GM12875 (cell line): ENCODE results near the gene MGAT3.

ENCODE experiments used
- H3K4me3 ChIP-seq: one replicate; pipeline ENCODE4 v1.5.1; 2011; ENCODE audit warnings: low read depth, low read length, control low read depth
- CTCF ChIP-seq: IDR thresholded peaks from 2 replicates; pipeline ENCODE4 v1.5.1; 2011; ENCODE audit warnings: low read depth, mild to moderate bottlenecking, control low read depth, inconsistent platforms, low read length, moderate library complexity, borderline replicate concordance; ENCODE audit not compliant: insufficient read depth

The MGAT3 gene

DNA sequence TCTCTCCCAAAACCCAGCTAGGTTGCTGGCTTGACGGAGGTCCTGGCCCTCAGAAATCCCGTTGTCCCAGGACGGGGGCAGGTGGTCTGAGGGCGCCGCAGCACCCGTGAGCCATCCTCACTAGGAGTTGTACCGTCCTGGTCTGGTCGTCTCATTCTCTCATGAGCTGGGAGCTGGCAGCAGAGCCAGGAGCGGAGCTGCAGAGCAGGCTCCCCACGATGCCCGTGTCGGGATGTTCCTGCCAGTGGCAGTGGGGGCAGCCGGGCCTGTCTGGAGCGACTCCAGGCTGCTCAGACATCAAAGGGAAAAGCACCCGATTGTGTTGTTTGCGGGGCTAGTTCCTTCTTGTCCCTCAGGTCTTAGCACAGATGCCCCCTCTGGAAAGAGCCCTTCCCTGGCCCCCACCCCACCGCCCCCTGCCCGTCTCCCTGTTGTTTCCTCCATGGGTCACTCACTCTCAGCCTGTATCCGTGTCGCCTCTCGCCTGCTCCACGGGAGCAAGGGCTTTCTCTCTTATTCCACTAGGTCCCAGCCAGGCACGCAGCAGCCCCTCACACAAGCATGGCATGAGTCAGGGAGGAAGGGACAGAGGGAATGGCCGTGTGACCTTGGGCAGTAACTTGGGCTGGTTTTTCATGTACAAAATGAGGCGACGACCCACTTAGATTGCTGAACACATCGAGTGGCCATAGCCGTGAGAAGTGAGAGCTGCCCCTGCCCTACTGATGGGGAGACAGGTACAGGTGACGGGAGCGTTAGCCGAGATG lies 23.2 kb upstream of the MGAT3 start:
- no peak for TF ChIP-seq CTCF
- no peak overlapping the region for H3K4me3 ChIP-seq

DNA sequence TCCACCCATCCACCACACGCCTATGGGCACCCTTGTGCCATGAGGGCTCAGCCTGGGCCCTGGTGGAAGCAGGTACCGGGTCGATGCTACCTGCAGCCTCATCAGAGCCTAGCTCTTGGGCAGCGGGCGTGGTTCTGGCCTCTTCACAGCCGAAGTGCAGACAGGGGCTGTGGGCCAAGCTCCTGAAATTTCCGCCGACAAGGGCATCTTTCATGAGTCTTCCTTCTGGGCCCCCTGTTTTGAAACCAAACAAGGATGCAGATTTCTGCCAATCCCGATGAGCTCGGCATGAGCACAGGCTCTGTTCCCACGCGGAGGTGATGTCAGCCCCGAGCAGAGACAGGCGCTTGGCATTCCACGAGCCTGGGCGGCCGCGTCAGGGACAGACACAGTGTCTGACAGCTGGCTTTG lies 22.6 kb upstream of the MGAT3 start:
- TF ChIP-seq CTCF = no peak
- H3K4me3 ChIP-seq = no peak overlapping the region

GRCh38 chr22:39434721-39435120 lies 22.1 kb upstream of the MGAT3 start:
- TF ChIP-seq CTCF = no peak
- no peak overlapping the region for H3K4me3 ChIP-seq

DNA sequence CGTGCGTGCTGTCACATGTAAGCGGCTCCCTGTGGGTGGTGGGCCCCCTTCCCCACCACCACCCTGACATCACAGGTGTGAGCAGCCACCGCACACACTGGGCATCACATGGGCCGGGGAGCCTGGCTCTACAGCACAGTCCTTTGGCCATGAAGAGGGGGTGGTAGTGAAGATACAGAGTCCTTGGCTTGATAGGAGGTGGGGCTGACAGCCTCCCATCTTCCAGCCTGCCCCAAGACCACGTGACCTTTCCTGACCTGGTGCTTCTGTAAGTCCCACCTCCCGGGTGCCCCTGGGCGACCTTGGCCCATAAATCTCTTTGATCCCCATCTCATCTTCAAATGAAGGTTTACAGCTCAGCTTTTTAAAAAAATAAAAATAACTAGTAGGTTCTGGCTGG lies 21.2 kb upstream of the MGAT3 start:
- no peak for TF ChIP-seq CTCF
- no peak overlapping the region for H3K4me3 ChIP-seq

DNA sequence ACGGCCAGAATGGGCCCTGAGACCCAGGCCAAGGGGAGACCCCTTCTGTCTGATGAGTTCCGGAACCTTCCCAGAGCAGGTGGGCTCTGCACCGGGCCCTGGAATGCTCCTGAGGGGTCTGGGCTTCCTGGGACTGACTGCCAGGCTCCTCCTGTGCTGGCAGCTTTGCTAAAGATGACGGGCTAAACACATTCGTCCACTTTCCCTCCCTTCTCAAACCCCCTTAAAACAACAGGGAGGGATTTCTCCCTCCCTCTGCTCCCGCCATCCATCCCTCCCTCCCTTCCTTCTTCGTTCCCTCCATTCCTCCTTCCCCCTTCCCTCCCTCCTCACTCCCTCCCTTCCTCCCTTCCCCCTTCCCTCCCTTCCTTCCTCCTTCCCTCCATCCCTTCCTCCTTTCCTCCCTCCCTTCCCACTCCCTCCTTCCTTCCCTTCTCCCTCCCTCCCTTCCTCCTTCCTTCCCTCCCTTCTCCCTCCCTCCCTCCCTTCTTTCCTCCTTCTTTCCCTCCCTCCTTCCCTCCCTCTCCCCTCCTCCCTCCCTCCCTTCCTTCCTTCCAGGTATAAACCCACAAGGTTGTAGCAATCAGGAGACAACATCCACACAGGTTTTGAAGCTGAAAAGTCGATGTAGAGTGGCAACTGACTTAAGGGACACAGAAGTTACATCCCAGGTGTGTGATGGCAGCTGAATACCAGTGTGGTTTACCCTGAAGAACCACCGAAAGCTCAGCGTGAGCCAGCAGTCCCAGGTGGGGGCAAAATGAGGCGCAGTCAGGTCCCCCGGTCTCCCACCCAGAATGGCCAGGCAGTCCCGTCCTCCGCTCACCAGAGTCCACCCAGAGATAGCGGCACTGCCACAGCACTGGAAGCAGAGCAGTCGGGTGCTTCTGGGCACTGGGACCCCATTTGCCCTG lies 18.8 kb upstream of the MGAT3 start:
- no peak for TF ChIP-seq CTCF
- no peak overlapping the region for H3K4me3 ChIP-seq

DNA sequence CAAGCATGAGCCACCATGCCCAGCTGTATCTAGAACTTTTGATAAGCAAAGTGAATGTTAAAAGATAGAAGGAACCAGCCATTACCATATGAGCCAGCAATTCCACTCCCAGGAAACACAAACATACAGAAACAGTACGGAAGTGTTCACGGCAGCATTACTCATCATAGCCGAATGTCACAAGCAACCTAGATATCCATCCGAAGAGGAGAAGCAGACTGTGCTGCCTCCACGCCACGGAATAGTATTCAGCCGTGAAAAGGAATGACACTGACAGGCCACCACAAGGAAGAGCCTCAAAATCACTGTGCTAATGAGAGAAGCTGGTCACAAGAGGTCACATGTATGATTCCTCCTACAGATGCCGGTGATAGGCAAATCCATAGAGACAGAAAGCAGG lies 17.6 kb upstream of the MGAT3 start:
- no peak for TF ChIP-seq CTCF
- H3K4me3 ChIP-seq = no peak overlapping the region
